Fibroblast of pulmonary artery (primary cell): ENCODE measurements around the gene CDYL2.
"Not testable (repeated sequence)": the region's sequence is repeated elsewhere in the genome, so short reads cannot be mapped to it uniquely, and the experiment has no call there.

Experiments used
- DNase-seq: peaks from one replicate; pipeline ENCODE4 v3.0.0-alpha.2; 2010; ENCODE audit warnings: low read depth
- H3K4me3 ChIP-seq: replicated peaks from 2 replicates; pipeline ENCODE4 v1.5.1; 2011; ENCODE audit warnings: low read depth, mild to moderate bottlenecking, control low read depth, low read length, moderate library complexity
- CTCF ChIP-seq: IDR thresholded peaks from 2 replicates; pipeline ENCODE4 v1.5.1; 2011; ENCODE audit warnings: mild to moderate bottlenecking, control low read depth, low read length, inconsistent platforms; ENCODE audit errors: missing control alignments

CDYL2 gene

DNA sequence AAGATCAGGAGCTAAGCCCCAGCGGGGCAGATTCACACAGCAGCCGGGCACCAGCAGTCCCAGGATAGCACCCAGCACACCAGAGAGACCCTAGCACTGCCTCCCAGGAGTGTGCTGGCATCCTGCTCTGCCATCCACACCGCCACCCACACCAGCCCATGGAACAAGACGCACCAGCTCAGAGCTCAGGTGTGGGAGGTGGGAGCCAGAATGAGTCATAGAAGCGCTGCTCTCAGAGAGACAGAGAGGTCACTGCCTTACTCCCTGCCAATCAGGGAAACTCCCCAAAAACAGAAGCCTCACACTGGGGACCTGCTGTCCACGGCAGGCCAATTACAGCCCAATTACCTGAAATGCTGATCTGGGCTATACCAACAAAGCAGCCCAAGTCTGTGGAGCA, 64.9 kb downstream of the CDYL2 start:
- H3K4me3 ChIP-seq = no peak overlapping the region
- no peak for TF ChIP-seq CTCF
- DNase-seq = no peak

GRCh38 chr16:80738521-80738920, 65.9 kb downstream of the CDYL2 start:
- TF ChIP-seq CTCF = no peak
- no peak for DNase-seq
- H3K4me3 ChIP-seq = no peak overlapping the region

GRCh38 chr16:80735846-80736245, 68.6 kb downstream of the CDYL2 start:
- H3K4me3 ChIP-seq = no peak overlapping the region
- DNase-seq = no peak
- TF ChIP-seq CTCF = no peak

GRCh38 chr16:80733407-80733806, 71.0 kb downstream of the CDYL2 start:
- H3K4me3 ChIP-seq = no peak overlapping the region
- DNase-seq = no peak
- no peak for TF ChIP-seq CTCF

- H3K4me3 ChIP-seq = no peak overlapping the region
- DNase-seq = no peak
- TF ChIP-seq CTCF = no peak
Observed at GRCh38 chr16:80731915-80732314, 72.5 kb downstream of the CDYL2 start.

- DNase-seq, H3K4me3 ChIP-seq: not testable (repeated sequence)
Observed at GRCh38 chr16:80727066-80727763, 77.2 kb downstream of the CDYL2 start.

DNA sequence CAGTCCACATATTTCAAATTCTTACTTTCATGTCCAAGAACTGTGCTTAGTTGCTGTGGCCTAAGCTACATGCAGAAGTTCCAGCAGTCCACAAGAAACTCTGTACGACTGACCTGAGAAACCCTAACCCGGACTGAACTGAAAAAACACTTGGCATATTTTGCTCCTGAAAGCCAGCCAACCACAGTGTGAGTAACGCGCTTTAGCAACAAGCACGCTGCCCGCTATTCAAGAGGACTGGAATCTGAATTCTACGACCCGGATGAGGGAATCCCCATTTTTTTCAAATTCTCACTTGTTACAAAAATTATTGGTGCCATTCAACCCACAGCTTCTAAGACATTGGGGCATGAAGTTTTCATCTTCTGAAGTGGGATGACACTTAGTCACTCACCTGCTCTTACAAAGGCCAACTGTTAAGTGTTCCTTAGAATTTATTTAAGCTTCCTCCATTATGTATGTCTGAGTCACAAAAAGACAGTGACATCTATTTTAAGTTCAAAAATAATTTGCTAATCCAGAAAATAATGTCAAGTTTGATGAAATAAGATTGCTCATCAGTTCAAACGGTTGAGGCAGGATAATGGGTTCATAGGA, 78.7 kb downstream of the CDYL2 start:
- no peak for TF ChIP-seq CTCF
- H3K4me3 ChIP-seq = no peak overlapping the region
- DNase-seq = no peak
